Cardiac muscle cell (in vitro differentiated cells and primary cell): ENCODE measurements around the gene PLSCR1. TPM values are rescaled to one million over a fixed set of nuclear protein-coding genes. Genes with fewer than 3 reads are reported as not detected.

Experiments
- DNase-seq, 2 donors: peaks; one replicate each; pipeline versions ENCODE4 v3.0.0 to v3.0.0-alpha.2; 2010 to 2017; ENCODE audit warnings: low read depth in 1 of 2, low spot score in 1 of 2
- H3K27ac ChIP-seq: fragments of 200-600 bp; sonication (generic); 2 replicates; pipeline ENCODE4 v1.5.1; 2016
- H3K27me3 ChIP-seq: fragments of 200-600 bp; sonication (generic); 2 replicates; pipeline ENCODE4 v1.6.0; 2016; ENCODE audit warnings: control low read depth
- H3K36me3 ChIP-seq: fragments of 200-600 bp; sonication (generic); 2 replicates; pipeline ENCODE4 v1.5.1; 2016; ENCODE audit warnings: control low read depth
- H3K4me1 ChIP-seq: fragments of 200-600 bp; sonication (generic); 2 replicates; pipeline ENCODE4 v1.8.1; 2017; ENCODE audit warnings: low read depth, mild to moderate bottlenecking, mixed run types
- H3K4me3 ChIP-seq: fragments of 200-600 bp; sonication (generic); 2 replicates; pipeline ENCODE4 v1.5.1; 2016; ENCODE audit warnings: mild to moderate bottlenecking
- H3K9me3 ChIP-seq: fragments of 200-600 bp; sonication (generic); 2 replicates; pipeline ENCODE4 v1.5.1; 2017; ENCODE audit warnings: low read depth, mild to moderate bottlenecking, control low read depth
- CTCF ChIP-seq: IDR thresholded peaks from 2 replicates; pipeline ENCODE4 v1.5.1; 2012; ENCODE audit warnings: low read depth, mild to moderate bottlenecking, low read length
- polyA plus RNA-seq: library from polyadenylated mRNA; unstranded; fragments of >200 nt; fragmentation: Nextera tagmentation; extraction: Ambion mirVana; gene quantifications from 2 replicates; pipeline ENCODE4 v1.2.1, GENCODE V29; 2016
- total RNA-seq: library from RNA; depleted of rRNA; stranded (reverse); fragments of >200 nt; gene quantifications from 2 replicates; pipeline ENCODE4 v1.2.3, GENCODE V29; 2016

Gene PLSCR1
- total and polyA plus RNA-seq, 2 experiments from 2014 or later = 20.3 to 22.8 TPM

- no peak for DNase-seq
- TF ChIP-seq CTCF = no peak
- H3K36me3 ChIP-seq = no peaks in the 10 kb centered on the region
- H3K27ac ChIP-seq = no peak overlapping the region
- no peaks in the 10 kb centered on the region for H3K27me3 ChIP-seq
- no peaks in the 10 kb centered on the region for H3K9me3 ChIP-seq
- H3K4me3 ChIP-seq = no peak overlapping the region
- no peaks in the 10 kb centered on the region for H3K4me1 ChIP-seq
These were observed 5.7 kb upstream of the PLSCR1 start for GRCh38 chr3:146550070-146550615.

- Histone ChIP-seq H3K27ac (no peak overlapping the region), H3K4me1 (no peaks in the 10 kb centered on the region), H3K27me3 (no peaks in the 10 kb centered on the region), H3K9me3 (no peaks in the 10 kb centered on the region), H3K36me3 (no peaks in the 10 kb centered on the region), H3K4me3 (no peak overlapping the region)
- DNase-seq = no peak
- TF ChIP-seq CTCF = no peak
These were observed 2.9 kb upstream of the PLSCR1 start for GRCh38 chr3:146547235-146547835.

- Histone ChIP-seq H3K27ac (no peak overlapping the region), H3K9me3 (no peaks in the 10 kb centered on the region), H3K4me3 (no peak overlapping the region), H3K4me1 (no peaks in the 10 kb centered on the region), H3K27me3 (no peaks in the 10 kb centered on the region), H3K36me3 (no peaks in the 10 kb centered on the region)
- no peak for DNase-seq
- TF ChIP-seq CTCF = no peak
These were observed 2.1 kb upstream of the PLSCR1 start for GRCh38 chr3:146546366-146546965.

- no peaks in the 10 kb centered on the region for H3K9me3 ChIP-seq
- peak overlapping the region; percentile 35 for H3K27ac ChIP-seq
These were observed 622 bp upstream of the PLSCR1 start for GRCh38 chr3:146544929-146545528.

More at GRCh38 chr3:146544929-146545528, 622 bp upstream of the PLSCR1 start:
- no peaks in the 10 kb centered on the region for H3K4me1 ChIP-seq
- H3K36me3 ChIP-seq = no peaks in the 10 kb centered on the region
- H3K4me3 ChIP-seq = peak overlapping the region; percentile 49
- no peak for TF ChIP-seq CTCF
- DNase-seq = no peak
- H3K27me3 ChIP-seq = no peaks in the 10 kb centered on the region
